ENCODE results near the gene KEAP1.

Gene KEAP1

GRCh38 chr19:10449037-10449436 is 54.1 kb downstream of the KEAP1 start:
- no peak for DNase-seq (ENCODE audit: low spot score)

DNA sequence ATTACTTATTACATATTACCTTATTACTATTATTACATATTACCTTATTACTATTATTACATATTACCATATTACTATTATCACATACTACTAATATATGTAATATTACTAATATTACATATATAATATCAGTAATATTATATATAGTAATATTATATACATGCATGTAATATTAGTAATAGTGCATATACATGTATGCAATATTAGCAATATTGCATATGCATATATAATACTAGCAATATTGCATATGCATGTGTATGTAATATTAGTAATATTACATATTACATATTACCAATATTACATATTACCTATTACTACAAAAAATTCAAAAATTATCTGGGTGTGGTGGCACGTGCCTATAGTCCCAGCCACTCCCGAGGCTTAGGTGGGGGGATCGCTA is 60.5 kb downstream of the KEAP1 start:
- no peak for DNase-seq (ENCODE audit: low spot score)

DNA sequence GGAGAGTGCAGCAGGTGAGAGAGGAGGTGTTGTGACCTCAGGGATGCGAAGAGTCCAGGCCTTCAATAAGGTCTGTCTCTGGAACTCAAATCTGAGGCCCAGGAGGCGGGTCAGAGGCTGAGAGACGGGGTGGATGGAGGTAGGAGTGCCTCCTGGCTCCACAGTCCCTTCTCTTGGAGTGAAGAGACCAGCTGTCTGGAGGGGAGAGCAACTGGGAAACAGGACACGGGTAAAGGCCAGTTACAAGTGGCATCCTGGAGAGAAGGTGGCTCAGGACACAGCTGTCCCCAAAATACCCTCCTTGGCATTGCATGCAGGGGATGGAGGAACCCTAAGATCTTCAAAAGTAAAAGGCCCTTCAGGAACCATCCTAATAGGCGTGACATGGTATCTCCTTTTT is 63.6 kb downstream of the KEAP1 start:
- DNase-seq (ENCODE audit: low spot score) = no peak

Measured in RKO (cell line).